GM18867 (cell line): Measurements from ENCODE around the gene RUSC1.
A peak's percentile ranks its signal among the peaks of the same experiment; 100 is the strongest.
"Not testable (repeated sequence)": the region's sequence is repeated elsewhere in the genome, so short reads cannot be mapped to it uniquely, and the experiment has no call there.

Source experiments
- ATAC-seq: cut with Tn5 transposase; IDR thresholded peaks from one replicate; pipeline ENCODE4 v1.9.1; 2021; ENCODE audit warnings: mild to moderate bottlenecking, moderate library complexity; ENCODE audit not compliant: unreplicated experiment

The RUSC1 gene

GRCh38 chr1:155320661-155321617 lies at the start of gene RUSC1:
Gene RUSC1 (plus strand): TSS chr1:155320894. CDS start chr1:155321774, 880 bp downstream.
- no peak for ATAC-seq

- ATAC-seq, result peak; percentile 22
Observed at GRCh38 chr1:155272466-155273342, 48.0 kb upstream of the RUSC1 start.

- ATAC-seq, result peak; percentile 77
Observed at GRCh38 chr1:155273343-155274245, 47.1 kb upstream of the RUSC1 start, which contains the start of gene CLK2. Gene CLK2 (minus strand): TSS chr1:155273504. CDS start chr1:155270977, 2,527 bp downstream.

- peak; percentile 62 for ATAC-seq
Observed at GRCh38 chr1:155277070-155277901, 43.4 kb upstream of the RUSC1 start, which contains the start of gene HCN3. Gene HCN3 (plus strand): TSS chr1:155277463. CDS start chr1:155277591, 128 bp downstream.

GRCh38 chr1:155277902-155278688 lies 42.6 kb upstream of the RUSC1 start:
- ATAC-seq, result no peak

GRCh38 chr1:155278689-155279160 lies 42.0 kb upstream of the RUSC1 start:
- no peak for ATAC-seq

GRCh38 chr1:155279268-155279667 lies 41.4 kb upstream of the RUSC1 start:
- no peak for ATAC-seq

GRCh38 chr1:155282488-155283091 lies 38.1 kb upstream of the RUSC1 start:
- no peak for ATAC-seq

GRCh38 chr1:155284476-155284875 lies 36.2 kb upstream of the RUSC1 start:
- ATAC-seq, result no peak

- no peak for ATAC-seq
Observed at GRCh38 chr1:155285063-155285462, 35.6 kb upstream of the RUSC1 start.

- no peak for ATAC-seq
Observed at GRCh38 chr1:155285631-155286044, 35.1 kb upstream of the RUSC1 start.

- no peak for ATAC-seq
Observed at GRCh38 chr1:155286544-155286943, 34.1 kb upstream of the RUSC1 start.

- no peak for ATAC-seq
Observed at GRCh38 chr1:155287987-155288543, 32.6 kb upstream of the RUSC1 start.

- not testable (repeated sequence) for ATAC-seq
Observed at GRCh38 chr1:155291006-155291405, 29.7 kb upstream of the RUSC1 start.

- ATAC-seq, result no peak
Observed at GRCh38 chr1:155293086-155293749, 27.5 kb upstream of the RUSC1 start.

- no peak for ATAC-seq
Observed at GRCh38 chr1:155294520-155295182, 26.0 kb upstream of the RUSC1 start.
